ENCODE data around the gene SYT12.
A peak's percentile ranks its signal among the peaks of the same experiment; 100 is the strongest.
"Not testable (repeated sequence)": the region's sequence is repeated elsewhere in the genome, so short reads cannot be mapped to it uniquely, and the experiment has no call there.

The SYT12 gene

GRCh38 chr11:67022961-67023956 is at the start of gene SYT12:
Gene SYT12 (plus strand): TSS chr11:67023134. CDS start chr11:67030145, 7,011 bp downstream.
- DNase-seq = no peak

- DNase-seq = no peak
Observed at GRCh38 chr11:66973956-66974580, 48.9 kb upstream of the SYT12 start.

GRCh38 chr11:66974724-66975404 is 48.1 kb upstream of the SYT12 start, which contains the start of gene C11orf86:
Gene C11orf86 (plus strand): TSS chr11:66975304. CDS start chr11:66975363, 59 bp downstream.
- no peak for DNase-seq

- no peak for DNase-seq
Observed at GRCh38 chr11:66975405-66976027, 47.4 kb upstream of the SYT12 start.

GRCh38 chr11:66976028-66976467 is 46.9 kb upstream of the SYT12 start:
- DNase-seq = peak; percentile 67

- no peak for DNase-seq
Observed at GRCh38 chr11:66976925-66977324, 46.0 kb upstream of the SYT12 start.

- no peak for DNase-seq
Observed at GRCh38 chr11:66978229-66978628, 44.7 kb upstream of the SYT12 start.

- no peak for DNase-seq
Observed at GRCh38 chr11:66978717-66979116, 44.2 kb upstream of the SYT12 start.

GRCh38 chr11:66979336-66979980 is 43.5 kb upstream of the SYT12 start:
- no peak for DNase-seq

GRCh38 chr11:66981976-66982578 is 40.9 kb upstream of the SYT12 start:
- DNase-seq = peak; percentile 54

- no peak for DNase-seq
Observed at GRCh38 chr11:66983275-66983924, 39.5 kb upstream of the SYT12 start.

- DNase-seq = no peak
Observed at GRCh38 chr11:66985508-66986177, 37.3 kb upstream of the SYT12 start.

- DNase-seq = no peak
Observed at GRCh38 chr11:66986178-66986545, 36.8 kb upstream of the SYT12 start.

- DNase-seq = no peak
Observed at GRCh38 chr11:66987158-66987620, 35.7 kb upstream of the SYT12 start.

- DNase-seq = no peak
Observed at GRCh38 chr11:66987924-66988637, 34.9 kb upstream of the SYT12 start.

- DNase-seq = not testable (repeated sequence)
Observed at GRCh38 chr11:66988741-66989140, 34.2 kb upstream of the SYT12 start.

GRCh38 chr11:66989360-66989759 is 33.6 kb upstream of the SYT12 start:
- not testable (repeated sequence) for DNase-seq

- DNase-seq = no peak
Observed at GRCh38 chr11:66992041-66992440, 30.9 kb upstream of the SYT12 start.

- DNase-seq = no peak
Observed at GRCh38 chr11:66996609-66997273, 26.2 kb upstream of the SYT12 start.

All from stimulated activated CD8-positive, alpha-beta memory T cell treated with anti-CD3 and anti-CD28 coated beads, Interleukin-4, amount 100 ng/mL, for 48 hours (primary cell).